Upper lobe of left lung (tissue), 4 donors: ENCODE results near the gene GIMAP6.

Source experiments
- EP300 ChIP-seq, 4 donors: sonication (generic); formaldehyde crosslinking; IDR thresholded peaks; one replicate each; pipeline ENCODE4 v1.5.1; 2017; ENCODE audit warnings: antibody characterized with exemption in 4 of 4, control low read depth in 2 of 4
- POLR2A ChIP-seq, 4 donors: fragments of 450-650 bp; IDR thresholded peaks; one replicate each; pipeline ENCODE4 v1.5.1; 2016 to 2017; ENCODE audit warnings: antibody characterized with exemption in 4 of 4, mild to moderate bottlenecking in 2 of 4
- TF ChIP-seq, protein P1 (sequence below), 6 experiments: fragments of 450-650 bp in 4 of 6; fragments of 200-600 bp in 2 of 6; sonication (generic) in 2 of 6; IDR thresholded peaks; one replicate each; pipeline ENCODE4 v1.5.1; 2016 to 2019; ENCODE audit warnings: antibody characterized with exemption in 6 of 6

DNA sequence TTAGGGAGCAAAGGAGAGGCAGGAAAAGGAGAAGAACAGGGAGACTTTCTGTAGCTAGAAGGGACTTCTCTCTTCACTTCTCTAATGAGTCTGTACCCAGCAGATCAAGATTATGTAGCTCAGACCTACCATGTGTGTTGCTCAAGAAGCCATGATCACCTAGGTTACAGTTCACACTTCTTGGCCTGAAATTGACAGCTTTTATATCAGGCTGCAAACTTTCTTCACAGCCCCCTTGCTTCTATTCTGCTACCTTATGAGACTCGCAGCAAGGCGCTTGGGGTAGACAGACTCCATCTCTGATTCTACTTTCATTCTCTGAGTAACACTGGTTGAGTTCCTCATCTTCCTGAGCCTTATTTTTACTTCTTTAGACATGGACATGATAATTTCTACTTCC is 33.7 kb upstream of the GIMAP6 start:
- no peak for TF ChIP-seq EP300 (IDR thresholded peaks at IDR 0.05)
- TF ChIP-seq, protein P1, sequence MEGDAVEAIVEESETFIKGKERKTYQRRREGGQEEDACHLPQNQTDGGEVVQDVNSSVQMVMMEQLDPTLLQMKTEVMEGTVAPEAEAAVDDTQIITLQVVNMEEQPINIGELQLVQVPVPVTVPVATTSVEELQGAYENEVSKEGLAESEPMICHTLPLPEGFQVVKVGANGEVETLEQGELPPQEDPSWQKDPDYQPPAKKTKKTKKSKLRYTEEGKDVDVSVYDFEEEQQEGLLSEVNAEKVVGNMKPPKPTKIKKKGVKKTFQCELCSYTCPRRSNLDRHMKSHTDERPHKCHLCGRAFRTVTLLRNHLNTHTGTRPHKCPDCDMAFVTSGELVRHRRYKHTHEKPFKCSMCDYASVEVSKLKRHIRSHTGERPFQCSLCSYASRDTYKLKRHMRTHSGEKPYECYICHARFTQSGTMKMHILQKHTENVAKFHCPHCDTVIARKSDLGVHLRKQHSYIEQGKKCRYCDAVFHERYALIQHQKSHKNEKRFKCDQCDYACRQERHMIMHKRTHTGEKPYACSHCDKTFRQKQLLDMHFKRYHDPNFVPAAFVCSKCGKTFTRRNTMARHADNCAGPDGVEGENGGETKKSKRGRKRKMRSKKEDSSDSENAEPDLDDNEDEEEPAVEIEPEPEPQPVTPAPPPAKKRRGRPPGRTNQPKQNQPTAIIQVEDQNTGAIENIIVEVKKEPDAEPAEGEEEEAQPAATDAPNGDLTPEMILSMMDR (IDR thresholded peaks at IDR 0.05): no peak
- TF ChIP-seq POLR2A (IDR thresholded peaks at IDR 0.05): no peak
